Endothelial cell of umbilical vein (primary cell): ENCODE data around the gene CHST11. TPM values are rescaled to one million over a fixed set of nuclear protein-coding genes. Genes with fewer than 3 reads are reported as not detected.

ENCODE experiments used
- BruUV-seq: library from RNA; stranded (reverse); fragments of 400-500 nt; replicated peaks from 2 replicates; lab custom pipeline; 2021; lab: Mats Ljungman, UMichigan
- CTCF ChIA-PET: fragments of 300-600, 350-600 bp; sonication (Branson Sonifier 250); formaldehyde crosslinking; loops from one replicate; lab custom pipeline; 2021; ENCODE audit warnings: antibody characterized with exemption, inconsistent platforms; lab: Charles Lee
- POLR2A ChIA-PET: fragments of 300-600, 350-600 bp; sonication (Branson Sonifier 250); formaldehyde crosslinking; loops from one replicate; lab custom pipeline; 2021; ENCODE audit warnings: antibody characterized with exemption, inconsistent platforms; lab: Charles Lee
- DNase-seq: peaks from one replicate; pipeline ENCODE4 v3.0.0-alpha.2; 2011; ENCODE audit warnings: low read depth, low spot score
- FAIRE-seq: peaks from 2 replicates; lab custom pipeline; 2011; peaks lifted over from hg19 to GRCh38; lab: Jason Lieb, UNC
- H2AFZ ChIP-seq: 2 replicates; pipeline ENCODE4 v1.6.0; 2012; ENCODE audit warnings: low read depth, low read length, control low read depth, inconsistent platforms
- H3K27ac ChIP-seq: 2 replicates; pipeline ENCODE4 v1.5.1; 2011; ENCODE audit warnings: low read depth, mild to moderate bottlenecking, control low read depth, low read length, moderate library complexity; ENCODE audit not compliant: insufficient read depth
- H3K27me3 ChIP-seq, 2 experiments: 2 replicates each; pipeline versions ENCODE4 v1.6.0 to v1.6.1; 2011; ENCODE audit warnings: low read length in 2 of 2, mixed read lengths in 1 of 2; ENCODE audit not compliant: control insufficient read depth in 2 of 2, insufficient read depth in 2 of 2
- H3K36me3 ChIP-seq, 2 experiments: 2 replicates in 1 of 2; 3 replicates in 1 of 2; pipeline ENCODE4 v1.5.1; 2011; ENCODE audit warnings: low read length in 2 of 2, mild to moderate bottlenecking in 1 of 2, moderate library complexity in 1 of 2; ENCODE audit not compliant: control insufficient read depth in 2 of 2, insufficient read depth in 2 of 2; ENCODE audit errors: extremely low read depth in 1 of 2
- H3K4me1 ChIP-seq: 3 replicates; pipeline ENCODE4 v1.5.1; 2011; ENCODE audit warnings: mild to moderate bottlenecking, low read length; ENCODE audit not compliant: control insufficient read depth, insufficient read depth; ENCODE audit errors: extremely low read depth
- H3K4me2 ChIP-seq: 2 replicates; pipeline ENCODE4 v1.6.1; 2011; ENCODE audit warnings: low read length, control low read depth, mixed read lengths; ENCODE audit not compliant: insufficient read depth
- H3K4me3 ChIP-seq, 3 experiments: fragments of 200-600 bp in 1 of 3; sonication (generic), shearing (Covaris generic) in 1 of 3; replicated peaks in 1 of 3; 2 replicates each; pipeline ENCODE4 v1.5.1; 2011 to 2016; ENCODE audit warnings: control low read depth in 3 of 3, low read length in 3 of 3, mild to moderate bottlenecking in 2 of 3, inconsistent platforms in 1 of 3, low read depth in 1 of 3, moderate library complexity in 1 of 3; ENCODE audit not compliant: insufficient read depth in 1 of 3
- H3K79me2 ChIP-seq: 2 replicates; pipeline ENCODE4 v1.6.0; 2012; ENCODE audit warnings: low read length, inconsistent platforms; ENCODE audit not compliant: control insufficient read depth, insufficient read depth
- H3K9ac ChIP-seq: replicated peaks from 2 replicates; pipeline ENCODE3; 2011; ENCODE audit warnings: low read length, control low read depth; ENCODE audit not compliant: insufficient read depth; ENCODE audit errors: extremely low read depth
- H3K9me1 ChIP-seq: replicated peaks from 3 replicates; pipeline ENCODE4 v1.6.0; 2011; ENCODE audit warnings: mild to moderate bottlenecking, low read length; ENCODE audit not compliant: control insufficient read depth, insufficient read depth; ENCODE audit errors: extremely low read depth
- H3K9me3 ChIP-seq: replicated peaks from 2 replicates; pipeline ENCODE4 v1.5.1; 2012; ENCODE audit warnings: low read length, inconsistent platforms; ENCODE audit not compliant: control insufficient read depth, insufficient read depth
- H4K20me1 ChIP-seq: replicated peaks from 2 replicates; pipeline ENCODE3; 2011; ENCODE audit warnings: mild to moderate bottlenecking, low read length; ENCODE audit not compliant: control insufficient read depth, insufficient read depth; ENCODE audit errors: extremely low read depth
- CTCF ChIP-seq, 2 donors: IDR thresholded peaks; 1 replicate in 1 of 2; 2 replicates in 1 of 2; pipeline ENCODE4 v1.5.1; 2011; ENCODE audit warnings: low read length in 2 of 2, mild to moderate bottlenecking in 2 of 2, moderate library complexity in 2 of 2, control low read depth in 1 of 2, inconsistent platforms in 1 of 2, low read depth in 1 of 2; ENCODE audit not compliant: insufficient read depth in 1 of 2; ENCODE audit errors: extremely low read depth in 1 of 2
- FOS ChIP-seq: IDR thresholded peaks from 2 replicates; pipeline ENCODE4 v1.6.1; 2011; ENCODE audit warnings: mild to moderate bottlenecking, low read length, moderate library complexity, borderline replicate concordance; ENCODE audit not compliant: insufficient read depth
- GATA2 ChIP-seq: IDR thresholded peaks from 2 replicates; pipeline ENCODE4 v1.7.0; 2011; ENCODE audit warnings: low read depth, mild to moderate bottlenecking, moderate library complexity, mixed read lengths, low read length; ENCODE audit not compliant: insufficient read length, insufficient read depth
- MAX ChIP-seq: IDR thresholded peaks from 2 replicates; pipeline ENCODE4 v1.6.1; 2011; ENCODE audit not compliant: insufficient read depth, insufficient read length
- MYC ChIP-seq: IDR thresholded peaks from one replicate; pipeline ENCODE4 v1.6.1; 2011; ENCODE audit warnings: mild to moderate bottlenecking, low read depth, low read length
- POLR2A ChIP-seq: IDR thresholded peaks from 2 replicates; pipeline ENCODE4 v1.6.1; 2012; ENCODE audit warnings: low read depth, mild to moderate bottlenecking, control low read depth, low read length
- POLR2AphosphoS5 ChIP-seq: IDR thresholded peaks from 2 replicates; pipeline ENCODE4 v1.6.1; 2012; ENCODE audit warnings: low read depth, mild to moderate bottlenecking, control low read depth, low read length, moderate library complexity; ENCODE audit not compliant: insufficient read depth
- dilution Hi-C: fragments of 300-500 bp; cut with MboI; formaldehyde crosslinking; loops from one replicate; pipeline ENCODE4 v1.15.0; 2019; ENCODE audit warnings: low sequenced_read_pairs; ENCODE audit not compliant: extremely low pct_ligation_motif_present
- intact Hi-C: fragments of 100-400 bp; cut with micrococcal nuclease; formaldehyde crosslinking; loops from one replicate; pipeline ENCODE4 v1.10.0; 2022
- polyA plus RNA-seq, 4 experiments: library from polyadenylated mRNA; depleted of rRNA in 3 of 4; stranded (reverse) in 3 of 4; unstranded in 1 of 4; fragments of >200 nt; gene quantifications; 2 replicates each; pipeline versions ENCODE4 v1.2.1 to v1.2.3, GENCODE V29; 2011 to 2012; ENCODE audit warnings: missing spikeins in 1 of 4
- total RNA-seq: library from RNA; stranded (reverse); gene quantifications from 2 replicates; pipeline ENCODE4 v1.2.3, GENCODE V29; 2021

Gene CHST11
- total and polyA plus RNA-seq, 2 donors (not counting 3 experiments of a cell fraction or from before 2014, with no cell fraction given) = 19.7 to 20.9 TPM

GRCh38 chr12:104709692-104710435 lies 253.1 kb downstream of the CHST11 start:
- Histone ChIP-seq H4K20me1 (no peaks in the 10 kb centered on the region), H3K4me2 (no peak overlapping the region), H3K4me1 (no peaks in the 10 kb centered on the region), H3K4me3 (no peak overlapping the region), H3K9me3 (no peaks in the 10 kb centered on the region), H3K27ac (no peak overlapping the region), H3K79me2 (no peaks in the 10 kb centered on the region), H2AFZ (no peak overlapping the region), H3K9me1 (no peaks in the 10 kb centered on the region), H3K27me3 (no peaks in the 10 kb centered on the region), H3K9ac (no peak overlapping the region), H3K36me3 (no peaks in the 10 kb centered on the region)
- intact Hi-C loops (no loop called here), dilution Hi-C loops (no loop called here)
- TF ChIP-seq MAX (no peak), MYC (no peak), CTCF (IDR thresholded peaks at IDR 0.05; ENCODE audit: extremely low read depth in 1 of 2, insufficient read depth in 1 of 2, low read depth in 1 of 2, low read length in 2 of 2) (no peak), POLR2AphosphoS5 (no peak), POLR2A (no peak), FOS (no peak), GATA2 (no peak)
- FAIRE-seq (peak; percentile 12), DNase-seq (no peak)
- POLR2A ChIA-PET = no interaction called here
- BruUV-seq = no TSS peak
- CTCF ChIA-PET = interaction anchor here (1.0 to 1.2 kb wide), 2 partner anchors 12 to 22 kb away, joined by 3 read pairs; no protein-coding TSS in a partner anchor
